Activated CD4-positive, alpha-beta T cell treated with anti-CD3 and anti-CD28 coated beads for 1 hour (primary cell): ENCODE measurements around the gene SHANK1.

ENCODE experiments used
- DNase-seq: peaks from one replicate; pipeline ENCODE4 v3.0.0-alpha.2; 2020

SHANK1 gene

GRCh38 chr19:50657712-50658440, 61.7 kb downstream of the SHANK1 start:
- peak; percentile 66 for DNase-seq

- no peak for DNase-seq
Observed at GRCh38 chr19:50657222-50657669, 62.4 kb downstream of the SHANK1 start.

GRCh38 chr19:50654882-50655281, 64.7 kb downstream of the SHANK1 start:
- no peak for DNase-seq

- DNase-seq = no peak
Observed at GRCh38 chr19:50652722-50653121, 66.9 kb downstream of the SHANK1 start.

GRCh38 chr19:50651174-50651573, 68.4 kb downstream of the SHANK1 start:
- no peak for DNase-seq

GRCh38 chr19:50649433-50650391, 69.9 kb downstream of the SHANK1 start, which contains the start of gene C19orf81:
C19orf81 (plus strand) TSS chr19:50649445; CDS start chr19:50649445, 0 bp downstream.
- no peak for DNase-seq

GRCh38 chr19:50648659-50649058, 70.9 kb downstream of the SHANK1 start:
- DNase-seq = no peak

- DNase-seq = no peak
Observed at GRCh38 chr19:50647879-50648615, 71.6 kb downstream of the SHANK1 start.

- DNase-seq = no peak
Observed at GRCh38 chr19:50646074-50646807, 73.4 kb downstream of the SHANK1 start.

GRCh38 chr19:50645107-50645506, 74.5 kb downstream of the SHANK1 start:
- DNase-seq = no peak

GRCh38 chr19:50644315-50644915, 75.2 kb downstream of the SHANK1 start:
- no peak for DNase-seq

GRCh38 chr19:50640368-50640767, 79.2 kb downstream of the SHANK1 start:
- no peak for DNase-seq

GRCh38 chr19:50639121-50640112, 80.2 kb downstream of the SHANK1 start, which contains the start of gene SYT3:
SYT3 (minus strand) TSS chr19:50639881; CDS start chr19:50637411, 2,470 bp downstream.
- DNase-seq = peak; percentile 19

- DNase-seq = no peak
Observed at GRCh38 chr19:50638600-50638999, 81.0 kb downstream of the SHANK1 start.

GRCh38 chr19:50636317-50637085, 83.1 kb downstream of the SHANK1 start:
- DNase-seq = no peak

- no peak for DNase-seq
Observed at GRCh38 chr19:50633973-50634372, 85.6 kb downstream of the SHANK1 start.

GRCh38 chr19:50633359-50633758, 86.2 kb downstream of the SHANK1 start:
- DNase-seq = no peak

GRCh38 chr19:50632151-50632835, 87.3 kb downstream of the SHANK1 start:
- no peak for DNase-seq

- no peak for DNase-seq
Observed at GRCh38 chr19:50629801-50630200, 89.8 kb downstream of the SHANK1 start.
